ENCODE results near the gene GSK3B. TPM values are rescaled to one million over a fixed set of nuclear protein-coding genes. Genes with fewer than 3 reads are reported as not detected.

GSK3B gene
- total RNA-seq, 2 donors from 2014 or later = 28.7 to 39.3 TPM

- no peak for DNase-seq (ENCODE audit: low spot score)
- H3K27ac ChIP-seq = no peak overlapping the region
- H3K4me3 ChIP-seq = no peak overlapping the region
- H3K4me1 ChIP-seq (ENCODE audit: control insufficient read depth in 1 of 2, low read depth in 2 of 2) = peaks cover 0 to 6% of the 10 kb centered on the region in 2 donors
- ATAC-seq (ENCODE audit: insufficient number of reproducible peaks, low FRiP score, low read depth) = no peak
- TF ChIP-seq CTCF (IDR thresholded peaks at IDR 0.05) = no peak
- H3K27me3 ChIP-seq (replicated peaks; ENCODE audit: insufficient read depth) = no peaks in the 10 kb centered on the region
- no peaks in the 10 kb centered on the region for H3K36me3 ChIP-seq
- H3K9me3 ChIP-seq = no peaks in the 10 kb centered on the region
These were observed 67.0 kb downstream of the GSK3B start for GRCh38 chr3:120027226-120027625.

DNA sequence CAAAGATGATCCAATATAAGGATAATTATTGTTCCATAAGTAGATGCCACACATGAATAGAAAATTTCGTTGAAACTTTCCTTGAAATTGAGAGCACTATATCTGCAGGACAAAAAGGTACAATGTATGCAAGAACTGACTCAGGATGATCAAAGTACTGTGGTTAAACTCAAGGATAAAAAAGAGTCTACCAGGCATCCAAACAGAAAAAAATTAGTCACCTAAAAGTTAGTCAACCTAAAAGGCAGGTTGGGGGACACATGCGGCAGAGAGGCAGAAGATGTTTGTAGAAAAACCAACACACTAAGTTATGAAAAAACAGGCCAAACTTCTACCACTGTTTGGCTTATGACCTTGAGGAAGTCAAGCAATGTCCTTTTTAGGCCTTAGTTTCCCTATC, 68.7 kb downstream of the GSK3B start:
- H3K4me3 ChIP-seq = no peak overlapping the region
- no peaks in the 10 kb centered on the region for H3K27me3 ChIP-seq (replicated peaks; ENCODE audit: insufficient read depth)
- DNase-seq (ENCODE audit: low spot score) = no peak
- no peak for ATAC-seq (ENCODE audit: insufficient number of reproducible peaks, low FRiP score, low read depth)
- TF ChIP-seq CTCF (IDR thresholded peaks at IDR 0.05) = no peak
- H3K36me3 ChIP-seq = no peaks in the 10 kb centered on the region
- H3K9me3 ChIP-seq = no peaks in the 10 kb centered on the region
- H3K4me1 ChIP-seq (ENCODE audit: control insufficient read depth in 1 of 2, low read depth in 2 of 2) = peaks cover 0 to 17% of the 10 kb centered on the region in 2 donors
- H3K27ac ChIP-seq = no peak overlapping the region

GRCh38 chr3:120024103-120024502, 70.1 kb downstream of the GSK3B start:
- no peak for ATAC-seq (ENCODE audit: insufficient number of reproducible peaks, low FRiP score, low read depth)
- TF ChIP-seq CTCF (IDR thresholded peaks at IDR 0.05) = no peak
- Histone ChIP-seq H3K4me3 (no peak overlapping the region), H3K36me3 (no peaks in the 10 kb centered on the region), H3K27ac (no peak overlapping the region), H3K27me3 (replicated peaks; ENCODE audit: insufficient read depth) (no peaks in the 10 kb centered on the region), H3K9me3 (no peaks in the 10 kb centered on the region), H3K4me1 (ENCODE audit: control insufficient read depth in 1 of 2, low read depth in 2 of 2) (peaks cover 0 to 20% of the 10 kb centered on the region in 2 donors)
- DNase-seq (ENCODE audit: low spot score) = no peak

DNA sequence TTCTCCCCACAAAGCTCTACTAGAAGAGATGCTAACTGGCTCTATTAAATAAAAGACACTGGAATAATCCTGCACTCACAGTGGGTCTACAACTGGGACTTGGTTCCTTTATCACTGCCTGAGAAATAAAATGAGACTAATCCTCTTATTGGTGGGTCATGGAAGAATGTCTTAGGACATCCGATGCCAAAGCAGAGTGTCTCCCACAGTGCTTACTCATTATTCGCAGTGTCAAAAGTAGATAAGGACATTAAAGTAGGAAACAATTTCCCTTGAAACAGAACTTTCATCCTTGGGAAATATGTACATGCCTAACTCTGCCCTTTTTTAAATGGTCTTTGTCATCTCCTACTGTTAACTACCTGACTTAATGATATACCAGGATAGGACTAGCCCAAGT, 71.5 kb downstream of the GSK3B start:
- DNase-seq (ENCODE audit: low spot score) (no peak), ATAC-seq (ENCODE audit: insufficient number of reproducible peaks, low FRiP score, low read depth) (no peak)
- Histone ChIP-seq H3K4me3 (no peak overlapping the region), H3K27me3 (replicated peaks; ENCODE audit: insufficient read depth) (no peaks in the 10 kb centered on the region), H3K4me1 (ENCODE audit: control insufficient read depth in 1 of 2, low read depth in 2 of 2) (peaks cover 0 to 26% of the 10 kb centered on the region in 2 donors), H3K27ac (no peak overlapping the region), H3K36me3 (no peaks in the 10 kb centered on the region), H3K9me3 (no peaks in the 10 kb centered on the region)
- no peak for TF ChIP-seq CTCF (IDR thresholded peaks at IDR 0.05)

DNA sequence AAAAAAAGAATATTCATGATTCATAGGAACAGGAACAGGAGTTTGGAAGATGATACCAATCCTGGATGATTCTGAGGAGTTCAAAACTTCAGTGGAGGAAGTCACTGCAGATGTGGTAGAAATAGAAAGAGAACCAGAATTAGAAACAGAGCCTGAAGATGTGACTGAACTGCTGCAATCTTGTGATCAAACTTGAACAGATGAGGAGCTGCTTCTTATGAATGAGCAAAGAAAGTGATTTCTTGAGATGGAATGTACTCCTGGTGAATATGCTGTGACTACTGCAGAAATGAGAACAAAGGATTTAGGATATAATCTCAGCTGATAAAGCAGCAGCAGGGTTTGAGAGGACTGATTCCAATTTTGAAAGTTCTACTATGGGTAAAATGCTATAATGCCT, 72.7 kb downstream of the GSK3B start:
- ATAC-seq (ENCODE audit: insufficient number of reproducible peaks, low FRiP score, low read depth) (no peak), DNase-seq (ENCODE audit: low spot score) (no peak)
- no peak for TF ChIP-seq CTCF (IDR thresholded peaks at IDR 0.05)
- H3K27ac ChIP-seq = no peak overlapping the region
- no peaks in the 10 kb centered on the region for H3K27me3 ChIP-seq (replicated peaks; ENCODE audit: insufficient read depth)
- no peaks in the 10 kb centered on the region for H3K9me3 ChIP-seq
- H3K4me3 ChIP-seq = no peak overlapping the region
- H3K36me3 ChIP-seq = no peaks in the 10 kb centered on the region
- H3K4me1 ChIP-seq (ENCODE audit: control insufficient read depth in 1 of 2, low read depth in 2 of 2) = peaks cover 4 to 36% of the 10 kb centered on the region in 2 donors

Data from thoracic aorta (tissue), 2 donors.